SK-N-SH (cell line): ENCODE data around the gene DHX57.

ENCODE experiments used
- RAD21 ChIP-seq: IDR thresholded peaks from 2 replicates; pipeline ENCODE4 v1.6.1; 2012; ENCODE audit warnings: mild to moderate bottlenecking, low read length
- YY1 ChIP-seq: IDR thresholded peaks from 2 replicates; pipeline ENCODE4 v1.4.0; 2012; ENCODE audit warnings: low read depth, mild to moderate bottlenecking

GRCh38 chr2:38905251-38905650 lies 29.5 kb upstream of the DHX57 start:
- no peak for TF ChIP-seq RAD21
- TF ChIP-seq YY1 = no peak
